Gastroesophageal sphincter (tissue), 3 donors: ENCODE results near the gene OCA2.

ENCODE experiments used
- CTCF ChIP-seq, 4 experiments: fragments of 200-600 bp in 2 of 4; fragments of 450-650 bp in 2 of 4; sonication (generic) in 1 of 4; IDR thresholded peaks; one replicate each; pipeline ENCODE4 v1.5.1; 2017 to 2019; ENCODE audit warnings: antibody characterized with exemption in 4 of 4, mild to moderate bottlenecking in 2 of 4, moderate library complexity in 2 of 4
- EP300 ChIP-seq: sonication (generic); formaldehyde crosslinking; IDR thresholded peaks from one replicate; pipeline ENCODE4 v1.6.1; 2017; ENCODE audit warnings: antibody characterized with exemption, mild to moderate bottlenecking
- POLR2A ChIP-seq, 2 donors: fragments of 450-650 bp; IDR thresholded peaks; one replicate each; pipeline ENCODE4 v1.6.1; 2017; ENCODE audit warnings: antibody characterized with exemption in 2 of 2, mild to moderate bottlenecking in 2 of 2, moderate library complexity in 1 of 2

GRCh38 chr15:27774191-27774590 lies 324.9 kb downstream of the OCA2 start:
- TF ChIP-seq POLR2A (IDR thresholded peaks at IDR 0.05) (no peak), EP300 (no peak), CTCF (IDR thresholded peaks at IDR 0.05) (no peak)
